SK-N-SH (cell line): Measurements from ENCODE around the gene SLC66A2. TPM values are rescaled to one million over a fixed set of nuclear protein-coding genes. Genes with fewer than 3 reads are reported as not detected.

Experiments
- CTCF ChIA-PET: fragments of 300-600, 350-600 bp; formaldehyde crosslinking; extraction: SDS; loops from one replicate; lab custom pipeline; 2021; lab: Yijun Ruan, JAX
- POLR2A ChIA-PET: fragments of 350-600 bp; sonication (Branson Sonifier 250); formaldehyde crosslinking; extraction: SDS; loops from one replicate; lab custom pipeline; 2020; ENCODE audit warnings: antibody characterized with exemption, inconsistent platforms; lab: Yijun Ruan, JAX
- DNase-seq: peaks from one replicate; pipeline ENCODE4 v3.0.0; 2012
- H2AFZ ChIP-seq: fragments of 200-600 bp; sonication (generic); 2 replicates; pipeline ENCODE4 v1.8.1; 2016; ENCODE audit warnings: antibody characterized with exemption, mild to moderate bottlenecking, low read depth
- H3F3A ChIP-seq: fragments of 200-600 bp; sonication (generic); replicated peaks from 2 replicates; pipeline ENCODE3; 2016; ENCODE audit warnings: antibody characterized with exemption, mild to moderate bottlenecking; ENCODE audit not compliant: insufficient read depth
- H3K27ac ChIP-seq, 2 experiments: fragments of 200-500 bp in 1 of 2; fragments of 200-600 bp in 1 of 2; sonication (Bioruptor generic) in 1 of 2; sonication (generic), shearing (Covaris generic) in 1 of 2; 2 replicates each; pipeline versions ENCODE4 v1.5.1 to v1.6.1; 2014 to 2016; ENCODE audit warnings: low read depth in 2 of 2, inconsistent platforms in 1 of 2, low read length in 1 of 2, mild to moderate bottlenecking in 1 of 2, mixed read lengths in 1 of 2
- H3K27me3 ChIP-seq: fragments of 200-600 bp; sonication (generic), shearing (Covaris generic); 2 replicates; pipeline ENCODE4 v1.6.1; 2016; ENCODE audit warnings: mixed run types; ENCODE audit not compliant: insufficient read depth
- H3K36me3 ChIP-seq, 2 experiments: fragments of 200-500 bp in 1 of 2; fragments of 200-600 bp in 1 of 2; sonication (Bioruptor generic) in 1 of 2; sonication (generic) in 1 of 2; replicated peaks in 1 of 2; 2 replicates each; pipeline versions ENCODE3 to v1.5.1; 2014 to 2016; ENCODE audit warnings: low read length in 1 of 2, mild to moderate bottlenecking in 1 of 2; ENCODE audit not compliant: insufficient read depth in 2 of 2, control insufficient read depth in 1 of 2
- H3K4me1 ChIP-seq, 2 experiments: fragments of 200-500 bp in 1 of 2; fragments of 200-600 bp in 1 of 2; sonication (Bioruptor generic) in 1 of 2; sonication (generic), shearing (Covaris generic) in 1 of 2; 2 replicates each; pipeline versions ENCODE4 v1.5.1 to v1.6.1; 2014 to 2016; ENCODE audit warnings: low read depth in 1 of 2, low read length in 1 of 2, mixed run types in 1 of 2; ENCODE audit not compliant: insufficient read depth in 2 of 2, control insufficient read depth in 1 of 2
- H3K4me2 ChIP-seq: fragments of 200-600 bp; sonication (generic), shearing (Covaris generic); 2 replicates; pipeline ENCODE4 v1.6.1; 2017; ENCODE audit warnings: mixed run types
- H3K4me3 ChIP-seq, 2 experiments: fragments of 200-500 bp in 1 of 2; fragments of 200-600 bp in 1 of 2; sonication (Bioruptor generic) in 1 of 2; sonication (generic), shearing (Covaris generic) in 1 of 2; 2 replicates each; pipeline versions ENCODE4 v1.5.1 to v1.8.1; 2014 to 2016; ENCODE audit warnings: low read depth in 2 of 2, inconsistent platforms in 1 of 2, low read length in 1 of 2, mild to moderate bottlenecking in 1 of 2, mixed read lengths in 1 of 2, moderate library complexity in 1 of 2
- H3K79me2 ChIP-seq: fragments of 200-600 bp; sonication (generic); 2 replicates; pipeline ENCODE4 v1.8.1; 2017; ENCODE audit warnings: mild to moderate bottlenecking; ENCODE audit not compliant: insufficient read depth
- H3K9ac ChIP-seq: fragments of 200-600 bp; sonication (generic); 2 replicates; pipeline ENCODE4 v1.6.1; 2017; ENCODE audit warnings: mixed run types
- H3K9me2 ChIP-seq: fragments of 200-600 bp; sonication (generic); 2 replicates; pipeline ENCODE4 v1.6.1; 2017; ENCODE audit warnings: mixed run types
- H3K9me3 ChIP-seq: fragments of 200-600 bp; sonication (generic); 2 replicates; pipeline ENCODE4 v1.6.1; 2017; ENCODE audit warnings: mixed run types, mild to moderate bottlenecking, moderate library complexity
- H4K20me1 ChIP-seq: fragments of 200-600 bp; sonication (generic); 2 replicates; pipeline ENCODE4 v1.6.1; 2017; ENCODE audit warnings: mild to moderate bottlenecking, mixed run types; ENCODE audit not compliant: insufficient read depth
- ELF1 ChIP-seq: IDR thresholded peaks from 2 replicates; pipeline ENCODE4 v1.4.0; 2012
- EP300 ChIP-seq, 2 experiments: IDR thresholded peaks; 2 replicates each; pipeline versions ENCODE4 v1.4.0 to v1.6.1; 2012; ENCODE audit warnings: borderline replicate concordance in 1 of 2, low read depth in 1 of 2, low read length in 1 of 2
- EZH2phosphoT487 ChIP-seq: fragments of 200-600 bp; sonication (generic); IDR thresholded peaks from 2 replicates; pipeline ENCODE4 v1.6.1; 2017; ENCODE audit warnings: low read depth, mixed run types, mild to moderate bottlenecking, antibody characterized with exemption, moderate library complexity, borderline replicate concordance
- FOSL2 ChIP-seq: IDR thresholded peaks from 2 replicates; pipeline ENCODE4 v1.4.0; 2012; ENCODE audit warnings: low read depth, mild to moderate bottlenecking, moderate library complexity, borderline replicate concordance
- FOXM1 ChIP-seq: IDR thresholded peaks from 2 replicates; pipeline ENCODE4 v1.4.0; 2012; ENCODE audit warnings: low read depth, mild to moderate bottlenecking
- GATA2 ChIP-seq: sonication (generic); formaldehyde crosslinking; IDR thresholded peaks from 2 replicates; pipeline ENCODE4 v1.5.0; 2020; ENCODE audit warnings: mild to moderate bottlenecking, missing genetic modification reagents
- MEF2A ChIP-seq: IDR thresholded peaks from 2 replicates; pipeline ENCODE4 v1.4.0; 2012; ENCODE audit warnings: low read depth, borderline replicate concordance
- MXI1 ChIP-seq: IDR thresholded peaks from 2 replicates; pipeline ENCODE4 v1.6.1; 2012; ENCODE audit warnings: mild to moderate bottlenecking, low read depth, low read length, improper control_type of control experiment
- NRF1 ChIP-seq: IDR thresholded peaks from 2 replicates; pipeline ENCODE4 v1.6.1; 2012; ENCODE audit warnings: low read depth, mild to moderate bottlenecking, low read length
- RAD21 ChIP-seq: IDR thresholded peaks from 2 replicates; pipeline ENCODE4 v1.6.1; 2012; ENCODE audit warnings: mild to moderate bottlenecking, low read length
- RFX5 ChIP-seq: IDR thresholded peaks from 2 replicates; pipeline ENCODE4 v1.6.1; 2012; ENCODE audit warnings: mild to moderate bottlenecking, improper control_type of control experiment, low read length
- RXRA ChIP-seq: IDR thresholded peaks from 2 replicates; pipeline ENCODE4 v1.4.0; 2012; ENCODE audit warnings: low read depth, mild to moderate bottlenecking, borderline replicate concordance
- TCF12 ChIP-seq: IDR thresholded peaks from 2 replicates; pipeline ENCODE4 v1.4.0; 2012
- WGBS: methylation state at CpG from one replicate; pipeline ENCODE4 v1.1.6; 2017; ENCODE audit warnings: low lambda C conversion rate; 5-methylcytosine and 5-hydroxymethylcytosine counted together
- polyA plus RNA-seq, 3 experiments: library from polyadenylated mRNA; depleted of rRNA; stranded (reverse); fragments of >200 nt; gene quantifications; 2 replicates each; pipeline ENCODE4 v1.2.3, GENCODE V29; 2012
- TF ChIP-seq, protein P1 (sequence below): IDR thresholded peaks from 2 replicates; pipeline ENCODE4 v1.6.1; 2012; ENCODE audit warnings: mild to moderate bottlenecking, low read depth, low read length, moderate library complexity
- TF ChIP-seq, protein P2 (sequence below): IDR thresholded peaks from 2 replicates; pipeline ENCODE4; 2012
- TF ChIP-seq, protein P3 (sequence below): fragments of 200-600 bp; sonication (generic); IDR thresholded peaks from 2 replicates; pipeline ENCODE4 v1.6.1; 2017; ENCODE audit warnings: antibody characterized with exemption, mild to moderate bottlenecking, moderate library complexity
- TF ChIP-seq, protein P4 (sequence below): fragments of 150-350 bp; IDR thresholded peaks from 2 replicates; pipeline ENCODE4 v1.6.1; 2017; ENCODE audit warnings: antibody characterized with exemption, low read length, low read depth, borderline replicate concordance

Gene SLC66A2
- polyA plus RNA-seq, 1 of the 3 experiments (the other 2 are of a cell fraction) = 14.5 TPM

DNA sequence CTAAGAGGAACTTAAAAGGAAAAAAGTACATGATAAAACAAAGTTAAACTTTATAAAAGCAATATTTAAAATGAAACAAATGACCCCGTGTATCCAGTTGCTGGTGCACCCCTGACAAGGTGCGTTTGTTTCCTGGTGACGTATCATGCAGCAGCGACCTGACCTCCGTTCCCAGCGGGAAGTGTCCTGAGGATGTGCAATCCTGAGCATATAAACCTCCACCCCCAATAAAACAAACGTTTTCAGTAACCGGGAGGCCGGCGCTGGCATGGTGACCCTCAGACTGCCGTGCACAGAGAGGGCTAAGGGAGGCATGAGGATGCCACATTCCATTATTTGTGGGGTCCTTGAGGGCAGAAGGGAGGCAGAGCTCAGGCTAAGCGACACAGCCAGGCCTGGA lies 14.8 kb downstream of the SLC66A2 start:
- Histone ChIP-seq H3K27ac (no peak overlapping the region), H4K20me1 (no peaks in the 10 kb centered on the region), H2AFZ (no peak overlapping the region), H3K9me3 (peaks cover 19% of the 10 kb centered on the region; the same call in 1 of the 2 replicates), H3K9ac (no peak overlapping the region), H3K36me3 (peaks cover 2 to 35% of the 10 kb centered on the region in 2 experiments), H3F3A (no peaks in the 10 kb centered on the region), H3K9me2 (no peaks in the 10 kb centered on the region), H3K79me2 (peaks cover 56% of the 10 kb centered on the region; the same call in 1 of the 2 replicates), H3K4me1 (no peaks in the 10 kb centered on the region), H3K4me3 (no peak overlapping the region; a peak in 1 of 4 replicates), H3K27me3 (no peaks in the 10 kb centered on the region), H3K4me2 (no peak overlapping the region)
- DNase-seq = no peak
- ChIA-PET POLR2A (no interaction called here), CTCF (no interaction called here)
- whole genome bisulfite sequencing = 90% methylated on average over 12 of the region's 12 CpGs
- no peak for TF ChIP-seq NRF1
- TF ChIP-seq, protein P1, sequence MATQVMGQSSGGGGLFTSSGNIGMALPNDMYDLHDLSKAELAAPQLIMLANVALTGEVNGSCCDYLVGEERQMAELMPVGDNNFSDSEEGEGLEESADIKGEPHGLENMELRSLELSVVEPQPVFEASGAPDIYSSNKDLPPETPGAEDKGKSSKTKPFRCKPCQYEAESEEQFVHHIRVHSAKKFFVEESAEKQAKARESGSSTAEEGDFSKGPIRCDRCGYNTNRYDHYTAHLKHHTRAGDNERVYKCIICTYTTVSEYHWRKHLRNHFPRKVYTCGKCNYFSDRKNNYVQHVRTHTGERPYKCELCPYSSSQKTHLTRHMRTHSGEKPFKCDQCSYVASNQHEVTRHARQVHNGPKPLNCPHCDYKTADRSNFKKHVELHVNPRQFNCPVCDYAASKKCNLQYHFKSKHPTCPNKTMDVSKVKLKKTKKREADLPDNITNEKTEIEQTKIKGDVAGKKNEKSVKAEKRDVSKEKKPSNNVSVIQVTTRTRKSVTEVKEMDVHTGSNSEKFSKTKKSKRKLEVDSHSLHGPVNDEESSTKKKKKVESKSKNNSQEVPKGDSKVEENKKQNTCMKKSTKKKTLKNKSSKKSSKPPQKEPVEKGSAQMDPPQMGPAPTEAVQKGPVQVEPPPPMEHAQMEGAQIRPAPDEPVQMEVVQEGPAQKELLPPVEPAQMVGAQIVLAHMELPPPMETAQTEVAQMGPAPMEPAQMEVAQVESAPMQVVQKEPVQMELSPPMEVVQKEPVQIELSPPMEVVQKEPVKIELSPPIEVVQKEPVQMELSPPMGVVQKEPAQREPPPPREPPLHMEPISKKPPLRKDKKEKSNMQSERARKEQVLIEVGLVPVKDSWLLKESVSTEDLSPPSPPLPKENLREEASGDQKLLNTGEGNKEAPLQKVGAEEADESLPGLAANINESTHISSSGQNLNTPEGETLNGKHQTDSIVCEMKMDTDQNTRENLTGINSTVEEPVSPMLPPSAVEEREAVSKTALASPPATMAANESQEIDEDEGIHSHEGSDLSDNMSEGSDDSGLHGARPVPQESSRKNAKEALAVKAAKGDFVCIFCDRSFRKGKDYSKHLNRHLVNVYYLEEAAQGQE = no peak
- TF ChIP-seq ELF1 = no peak
- no peak for TF ChIP-seq FOSL2
- TF ChIP-seq TCF12 = no peak
- TF ChIP-seq RXRA = no peak
- TF ChIP-seq, protein P2, sequence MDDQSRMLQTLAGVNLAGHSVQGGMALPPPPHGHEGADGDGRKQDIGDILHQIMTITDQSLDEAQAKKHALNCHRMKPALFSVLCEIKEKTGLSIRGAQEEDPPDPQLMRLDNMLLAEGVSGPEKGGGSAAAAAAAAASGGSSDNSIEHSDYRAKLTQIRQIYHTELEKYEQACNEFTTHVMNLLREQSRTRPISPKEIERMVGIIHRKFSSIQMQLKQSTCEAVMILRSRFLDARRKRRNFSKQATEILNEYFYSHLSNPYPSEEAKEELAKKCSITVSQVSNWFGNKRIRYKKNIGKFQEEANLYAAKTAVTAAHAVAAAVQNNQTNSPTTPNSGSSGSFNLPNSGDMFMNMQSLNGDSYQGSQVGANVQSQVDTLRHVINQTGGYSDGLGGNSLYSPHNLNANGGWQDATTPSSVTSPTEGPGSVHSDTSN = no peak
- TF ChIP-seq EP300 (IDR thresholded peaks at IDR 0.05; ENCODE audit: borderline replicate concordance in 1 of 2, low read depth in 1 of 2, low read length in 1 of 2) = no peak
- no peak for TF ChIP-seq MXI1

DNA sequence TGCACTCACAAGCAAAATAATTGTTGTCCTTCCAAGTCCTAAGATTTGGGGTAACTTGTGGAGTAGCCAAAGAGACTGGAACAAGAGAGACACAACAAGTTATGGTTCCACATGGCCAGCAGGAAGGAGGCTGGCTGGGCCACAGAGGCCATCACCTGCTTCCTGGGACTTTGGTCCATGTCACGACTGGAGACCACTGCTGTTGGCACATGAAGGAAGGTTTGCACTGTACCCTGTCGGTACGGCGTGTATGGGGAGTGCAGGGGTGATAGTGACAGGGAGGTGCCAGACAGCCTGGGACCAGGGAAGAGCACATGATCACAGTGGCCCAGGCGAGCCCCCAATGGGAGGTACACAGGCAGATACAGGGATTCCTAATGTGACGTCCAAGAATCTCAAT lies 15.5 kb downstream of the SLC66A2 start:
- H3K9me3 ChIP-seq = peaks cover 22% of the 10 kb centered on the region; the same call in 1 of the 2 replicates
- H3K79me2 ChIP-seq = peaks cover 52% of the 10 kb centered on the region; the same call in 1 of the 2 replicates
- peaks cover 2 to 35% of the 10 kb centered on the region in 2 experiments for H3K36me3 ChIP-seq
- no peaks in the 10 kb centered on the region for H3F3A ChIP-seq
- no peaks in the 10 kb centered on the region for H3K4me1 ChIP-seq
- H3K9ac ChIP-seq = no peak overlapping the region
- no peaks in the 10 kb centered on the region for H3K9me2 ChIP-seq
- H3K4me2 ChIP-seq = no peak overlapping the region
- DNase-seq = no peak
- WGBS = 91% methylated on average over 6 of the region's 6 CpGs
- no peak for TF ChIP-seq EZH2phosphoT487
- TF ChIP-seq, protein P3, sequence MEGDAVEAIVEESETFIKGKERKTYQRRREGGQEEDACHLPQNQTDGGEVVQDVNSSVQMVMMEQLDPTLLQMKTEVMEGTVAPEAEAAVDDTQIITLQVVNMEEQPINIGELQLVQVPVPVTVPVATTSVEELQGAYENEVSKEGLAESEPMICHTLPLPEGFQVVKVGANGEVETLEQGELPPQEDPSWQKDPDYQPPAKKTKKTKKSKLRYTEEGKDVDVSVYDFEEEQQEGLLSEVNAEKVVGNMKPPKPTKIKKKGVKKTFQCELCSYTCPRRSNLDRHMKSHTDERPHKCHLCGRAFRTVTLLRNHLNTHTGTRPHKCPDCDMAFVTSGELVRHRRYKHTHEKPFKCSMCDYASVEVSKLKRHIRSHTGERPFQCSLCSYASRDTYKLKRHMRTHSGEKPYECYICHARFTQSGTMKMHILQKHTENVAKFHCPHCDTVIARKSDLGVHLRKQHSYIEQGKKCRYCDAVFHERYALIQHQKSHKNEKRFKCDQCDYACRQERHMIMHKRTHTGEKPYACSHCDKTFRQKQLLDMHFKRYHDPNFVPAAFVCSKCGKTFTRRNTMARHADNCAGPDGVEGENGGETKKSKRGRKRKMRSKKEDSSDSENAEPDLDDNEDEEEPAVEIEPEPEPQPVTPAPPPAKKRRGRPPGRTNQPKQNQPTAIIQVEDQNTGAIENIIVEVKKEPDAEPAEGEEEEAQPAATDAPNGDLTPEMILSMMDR = no peak
- no peak for TF ChIP-seq MXI1
- no peak for TF ChIP-seq MEF2A
- no peak for TF ChIP-seq RAD21
- TF ChIP-seq TCF12 = no peak
- no peak for TF ChIP-seq GATA2 (CRISPR knock-in tag)
- TF ChIP-seq RFX5 = no peak
- TF ChIP-seq, protein P4, sequence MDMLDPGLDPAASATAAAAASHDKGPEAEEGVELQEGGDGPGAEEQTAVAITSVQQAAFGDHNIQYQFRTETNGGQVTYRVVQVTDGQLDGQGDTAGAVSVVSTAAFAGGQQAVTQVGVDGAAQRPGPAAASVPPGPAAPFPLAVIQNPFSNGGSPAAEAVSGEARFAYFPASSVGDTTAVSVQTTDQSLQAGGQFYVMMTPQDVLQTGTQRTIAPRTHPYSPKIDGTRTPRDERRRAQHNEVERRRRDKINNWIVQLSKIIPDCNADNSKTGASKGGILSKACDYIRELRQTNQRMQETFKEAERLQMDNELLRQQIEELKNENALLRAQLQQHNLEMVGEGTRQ = no peak
- TF ChIP-seq FOXM1 = no peak
- TF ChIP-seq, protein P2 = no peak
- CTCF ChIA-PET = no interaction called here
- no peak overlapping the region for H3K27ac ChIP-seq
- no peaks in the 10 kb centered on the region for H4K20me1 ChIP-seq
- no peaks in the 10 kb centered on the region for H3K27me3 ChIP-seq
- H3K4me3 ChIP-seq = no peak overlapping the region
- POLR2A ChIA-PET = no interaction called here
- no peak overlapping the region for H2AFZ ChIP-seq
